H1 (cell line): ENCODE measurements around the gene NECAB3. TPM values are rescaled to one million over a fixed set of nuclear protein-coding genes. Genes with fewer than 3 reads are reported as not detected.

Experiments used
- CBX8 ChIP-seq: fragments of 300-800, 300-1000 bp; sonication (generic); IDR thresholded peaks from 2 replicates; pipeline ENCODE4 v1.7.1; 2016; ENCODE audit warnings: low read depth, low read length, borderline replicate concordance
- CHD2 ChIP-seq: IDR thresholded peaks from 2 replicates; pipeline ENCODE4 v1.6.1; 2012; ENCODE audit warnings: low read length, improper control_type of control experiment
- CREB1 ChIP-seq: IDR thresholded peaks from 2 replicates; pipeline ENCODE4 v1.6.1; 2012; ENCODE audit warnings: inconsistent platforms
- E2F6 ChIP-seq: IDR thresholded peaks from 2 replicates; pipeline ENCODE4 v1.6.1; 2012; ENCODE audit warnings: inconsistent platforms
- KDM1A ChIP-seq: fragments of 200-600, 300-600 bp; sonication (generic); IDR thresholded peaks from 2 replicates; pipeline ENCODE4 v1.7.1; 2016; ENCODE audit warnings: mild to moderate bottlenecking, low read length, borderline replicate concordance
- KDM5A ChIP-seq: fragments of 200-600 bp; IDR thresholded peaks from 2 replicates; pipeline ENCODE4 v1.7.1; 2012; ENCODE audit warnings: mild to moderate bottlenecking, low read length, inconsistent platforms, mixed read lengths
- MAX ChIP-seq: IDR thresholded peaks from 2 replicates; pipeline ENCODE4 v1.6.1; 2012; ENCODE audit warnings: inconsistent platforms
- NANOG ChIP-seq: IDR thresholded peaks from 2 replicates; pipeline ENCODE4 v1.6.1; 2011; ENCODE audit warnings: low read length, low read depth, mild to moderate bottlenecking, inconsistent platforms; ENCODE audit not compliant: insufficient read depth, poor library complexity, severe bottlenecking
- NRF1 ChIP-seq: IDR thresholded peaks from 2 replicates; pipeline ENCODE4 v1.6.1; 2011; ENCODE audit warnings: mild to moderate bottlenecking, low read depth, low read length, improper control_type of control experiment
- POU5F1 ChIP-seq: IDR thresholded peaks from 2 replicates; pipeline ENCODE4 v1.6.1; 2011; ENCODE audit warnings: low read depth, mild to moderate bottlenecking, low read length, moderate library complexity
- RAD21 ChIP-seq, 2 experiments: IDR thresholded peaks in 1 of 2; conservative IDR thresholded peaks in 1 of 2; 2 replicates each; pipeline ENCODE4 v1.6.1; 2011; ENCODE audit warnings: low read depth in 2 of 2, low read length in 2 of 2, improper control_type of control experiment in 1 of 2, inconsistent platforms in 1 of 2, mild to moderate bottlenecking in 1 of 2, moderate library complexity in 1 of 2
- RFX5 ChIP-seq: IDR thresholded peaks from 2 replicates; pipeline ENCODE4 v1.6.1; 2011; ENCODE audit warnings: low read depth, low read length, improper control_type of control experiment, borderline replicate concordance
- SIN3A ChIP-seq, 2 experiments: IDR thresholded peaks in 1 of 2; conservative IDR thresholded peaks in 1 of 2; 2 replicates each; pipeline ENCODE4 v1.6.1; 2011 to 2012; ENCODE audit warnings: low read length in 2 of 2, improper control_type of control experiment in 1 of 2, low read depth in 1 of 2, mild to moderate bottlenecking in 1 of 2
- SP2 ChIP-seq: IDR thresholded peaks from 2 replicates; pipeline ENCODE4 v1.6.1; 2012; ENCODE audit warnings: mild to moderate bottlenecking, low read length, inconsistent platforms
- TAF7 ChIP-seq: optimal IDR thresholded peaks from 2 replicates; pipeline ENCODE3; 2011; ENCODE audit warnings: low read depth, mild to moderate bottlenecking, inconsistent platforms, low read length, moderate library complexity, borderline replicate concordance
- TEAD4 ChIP-seq: IDR thresholded peaks from 2 replicates; pipeline ENCODE4 v1.6.1; 2012; ENCODE audit warnings: low read depth, low read length, inconsistent platforms, mixed read lengths
- polyA plus RNA-seq, 7 experiments: library from polyadenylated mRNA; depleted of rRNA in 3 of 7; stranded (reverse) in 5 of 7; unstranded in 2 of 7; fragments of >200 nt in 5 of 7; fragments of 200-250 nt in 2 of 7; gene quantifications; 1 replicate in 5 of 7; 2 replicates in 1 of 7; 4 replicates in 1 of 7; pipeline versions ENCODE4 v1.2.1 to v1.2.3, GENCODE V29; 2011 to 2013; ENCODE audit warnings: missing spikeins in 2 of 7, mixed read lengths in 2 of 7
- total RNA-seq: library from RNA; stranded (reverse); fragmentation: NEBNext Ultra II Directional; extraction: Animal tissue kit (Norgen Biotek cat#: 25700); gene quantifications from 2 replicates; pipeline ENCODE4 v1.2.1, GENCODE V29; 2021
- TF ChIP-seq, protein P1 (sequence below): IDR thresholded peaks from 2 replicates; pipeline ENCODE4 v1.6.1; 2011; ENCODE audit warnings: low read length, improper control_type of control experiment

The NECAB3 gene
- total and polyA plus RNA-seq, 2 of the 8 experiments (the other 6 are each of a cell fraction or from before 2014, with no cell fraction given), result 20.5 to 46.2 TPM

- TF ChIP-seq CBX8 (no peak), CHD2 (no peak), NANOG (no peak), KDM5A (no peak), KDM1A (no peak), NRF1 (no peak), SIN3A (conservative IDR thresholded peaks at IDR 0.05 in 1 of 2, IDR thresholded peaks at IDR 0.05 in 1 of 2; ENCODE audit: low read depth in 1 of 2, low read length in 2 of 2) (no peak), TEAD4 (no peak), TAF7 (peak; percentile 70), CREB1 (peak; percentile 58; the same call in 1 of the 2 replicates), SP2 (peak; percentile 21; the same call in 1 of the 2 replicates), RFX5 (no peak), MAX (peak; percentile 87), POU5F1 (no peak), RAD21 (IDR thresholded peaks at IDR 0.05 in 1 of 2, conservative IDR thresholded peaks at IDR 0.05 in 1 of 2; ENCODE audit: low read depth in 2 of 2, low read length in 2 of 2) (peak in 1 of 2 experiments; percentile 2; a peak in 1 of 4 replicates), E2F6 (peak; percentile 94)
- TF ChIP-seq, protein P1, sequence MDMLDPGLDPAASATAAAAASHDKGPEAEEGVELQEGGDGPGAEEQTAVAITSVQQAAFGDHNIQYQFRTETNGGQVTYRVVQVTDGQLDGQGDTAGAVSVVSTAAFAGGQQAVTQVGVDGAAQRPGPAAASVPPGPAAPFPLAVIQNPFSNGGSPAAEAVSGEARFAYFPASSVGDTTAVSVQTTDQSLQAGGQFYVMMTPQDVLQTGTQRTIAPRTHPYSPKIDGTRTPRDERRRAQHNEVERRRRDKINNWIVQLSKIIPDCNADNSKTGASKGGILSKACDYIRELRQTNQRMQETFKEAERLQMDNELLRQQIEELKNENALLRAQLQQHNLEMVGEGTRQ, result peak; percentile 60
Measured at GRCh38 chr20:33686100-33686983, 12.1 kb upstream of the NECAB3 start, which contains the start of gene E2F1 (continued).
